ENCODE results near the gene XYLT1. TPM values are rescaled to one million over a fixed set of nuclear protein-coding genes. Genes with fewer than 3 reads are reported as not detected.

XYLT1 gene
- total RNA-seq, 1 experiment from 2014 or later: 12.5 TPM

DNA sequence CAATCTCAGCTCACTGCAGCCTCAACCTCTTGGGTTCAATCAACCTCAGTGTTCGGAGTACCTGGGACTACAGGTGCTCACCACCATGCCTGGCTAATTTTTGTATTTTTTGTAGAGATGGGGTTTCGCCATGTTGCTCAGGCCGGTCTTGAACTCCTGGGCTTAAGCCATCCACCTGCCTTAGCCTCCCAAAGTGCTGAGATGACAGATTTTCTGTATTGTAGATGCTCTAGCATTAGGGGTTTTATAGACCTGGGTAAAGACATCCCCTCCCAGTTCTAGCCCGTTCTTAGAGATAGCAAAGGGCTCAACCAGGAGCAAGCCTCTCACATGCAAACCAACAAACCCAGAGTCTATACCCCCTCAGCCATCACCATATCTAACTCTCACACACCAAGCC is 57.3 kb downstream of the XYLT1 start:
- TF ChIP-seq, protein P1, sequence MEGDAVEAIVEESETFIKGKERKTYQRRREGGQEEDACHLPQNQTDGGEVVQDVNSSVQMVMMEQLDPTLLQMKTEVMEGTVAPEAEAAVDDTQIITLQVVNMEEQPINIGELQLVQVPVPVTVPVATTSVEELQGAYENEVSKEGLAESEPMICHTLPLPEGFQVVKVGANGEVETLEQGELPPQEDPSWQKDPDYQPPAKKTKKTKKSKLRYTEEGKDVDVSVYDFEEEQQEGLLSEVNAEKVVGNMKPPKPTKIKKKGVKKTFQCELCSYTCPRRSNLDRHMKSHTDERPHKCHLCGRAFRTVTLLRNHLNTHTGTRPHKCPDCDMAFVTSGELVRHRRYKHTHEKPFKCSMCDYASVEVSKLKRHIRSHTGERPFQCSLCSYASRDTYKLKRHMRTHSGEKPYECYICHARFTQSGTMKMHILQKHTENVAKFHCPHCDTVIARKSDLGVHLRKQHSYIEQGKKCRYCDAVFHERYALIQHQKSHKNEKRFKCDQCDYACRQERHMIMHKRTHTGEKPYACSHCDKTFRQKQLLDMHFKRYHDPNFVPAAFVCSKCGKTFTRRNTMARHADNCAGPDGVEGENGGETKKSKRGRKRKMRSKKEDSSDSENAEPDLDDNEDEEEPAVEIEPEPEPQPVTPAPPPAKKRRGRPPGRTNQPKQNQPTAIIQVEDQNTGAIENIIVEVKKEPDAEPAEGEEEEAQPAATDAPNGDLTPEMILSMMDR (IDR thresholded peaks at IDR 0.05; ENCODE audit: insufficient read depth in 1 of 2, low read depth in 1 of 2, low read length in 1 of 2, severe bottlenecking in 1 of 2, unreplicated experiment in 1 of 2): no peak
- DNase-seq: no peak
- BruUV-seq (replicated peaks): no TSS peak
- no peaks in the 10 kb centered on the region for H3K4me1 ChIP-seq
- no peak overlapping the region for H3K4me3 ChIP-seq (ENCODE audit: low read depth, low read length)
- Mint-ChIP-seq H3K36me3 (ENCODE audit: insufficient read depth, unreplicated experiment) (no peaks in the 10 kb centered on the region), H3K27ac (ENCODE audit: unreplicated experiment) (no peak overlapping the region), H3K4me1 (ENCODE audit: low read depth, unreplicated experiment) (peaks cover 6% of the 10 kb centered on the region), H3K9me3 (ENCODE audit: unreplicated experiment) (no peaks in the 10 kb centered on the region), H3K27me3 (ENCODE audit: insufficient read depth, unreplicated experiment) (no peaks in the 10 kb centered on the region), H3K4me3 (ENCODE audit: unreplicated experiment) (no peak overlapping the region)
- no peaks in the 10 kb centered on the region for H3K27me3 ChIP-seq (replicated peaks; ENCODE audit: control insufficient read depth, insufficient read depth, low read length)
- H3K9me3 ChIP-seq: no peaks in the 10 kb centered on the region
- H3K36me3 ChIP-seq (ENCODE audit: control insufficient read depth, insufficient read depth, low read length): no peaks in the 10 kb centered on the region
- ChIA-PET POLR2A (no interaction called here), CTCF (no interaction called here)
- intact Hi-C loops (cut with micrococcal nuclease; ENCODE audit: unreplicated experiment): no loop called here

DNA sequence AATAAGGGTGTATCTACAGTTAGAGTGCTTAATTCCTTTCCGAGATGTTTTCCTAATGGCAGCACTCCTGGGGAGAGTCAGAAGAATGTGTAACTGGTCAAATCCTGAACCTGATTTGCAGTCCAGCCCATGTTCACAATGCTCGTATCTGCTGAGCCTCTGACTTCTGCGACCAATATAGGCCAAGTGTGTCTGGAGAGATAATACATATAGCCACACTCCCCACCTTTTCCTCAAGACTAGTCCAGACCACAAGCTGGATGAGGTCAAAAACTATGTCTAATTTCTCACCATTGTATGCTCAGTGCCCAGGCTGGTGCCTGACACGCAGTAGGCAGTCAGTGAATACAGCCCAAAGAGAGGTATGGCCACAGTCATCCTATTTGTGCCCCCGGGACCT is 58.0 kb downstream of the XYLT1 start:
- no TSS peak for BruUV-seq (replicated peaks)
- Histone ChIP-seq H3K36me3 (ENCODE audit: control insufficient read depth, insufficient read depth, low read length) (no peaks in the 10 kb centered on the region), H3K4me3 (ENCODE audit: low read depth, low read length) (no peak overlapping the region), H3K27me3 (replicated peaks; ENCODE audit: control insufficient read depth, insufficient read depth, low read length) (no peaks in the 10 kb centered on the region), H3K4me1 (no peaks in the 10 kb centered on the region), H3K9me3 (no peaks in the 10 kb centered on the region)
- Mint-ChIP-seq H3K27ac (ENCODE audit: unreplicated experiment) (no peak overlapping the region), H3K4me1 (ENCODE audit: low read depth, unreplicated experiment) (peaks cover 6% of the 10 kb centered on the region), H3K27me3 (ENCODE audit: insufficient read depth, unreplicated experiment) (no peaks in the 10 kb centered on the region), H3K4me3 (ENCODE audit: unreplicated experiment) (no peak overlapping the region), H3K9me3 (ENCODE audit: unreplicated experiment) (no peaks in the 10 kb centered on the region), H3K36me3 (ENCODE audit: insufficient read depth, unreplicated experiment) (no peaks in the 10 kb centered on the region)
- TF ChIP-seq, protein P1 (IDR thresholded peaks at IDR 0.05; ENCODE audit: insufficient read depth in 1 of 2, low read depth in 1 of 2, low read length in 1 of 2, severe bottlenecking in 1 of 2, unreplicated experiment in 1 of 2): no peak
- ChIA-PET CTCF (no interaction called here), POLR2A (no interaction called here)
- no peak for DNase-seq
- intact Hi-C loops (cut with micrococcal nuclease; ENCODE audit: unreplicated experiment): no loop called here

DNA sequence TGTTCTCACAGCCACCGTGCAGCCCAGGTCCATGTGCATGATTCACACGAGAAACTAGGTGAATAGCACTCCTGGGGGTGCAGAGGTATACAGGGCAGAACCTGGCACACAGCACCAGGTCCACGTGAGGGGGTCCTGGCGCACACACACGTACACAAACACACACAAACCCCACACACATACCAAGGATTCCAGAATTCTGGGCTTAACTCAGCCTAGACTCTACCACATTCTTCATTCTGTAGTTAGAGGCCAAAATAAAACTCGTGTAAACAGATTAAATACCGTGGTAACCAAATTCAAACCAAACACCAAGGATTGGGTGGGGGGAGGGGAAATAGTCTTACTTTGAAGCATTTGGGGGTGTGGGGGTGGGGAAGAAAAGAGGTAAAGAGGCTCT is 58.5 kb downstream of the XYLT1 start:
- no peaks in the 10 kb centered on the region for H3K9me3 Mint-ChIP-seq (ENCODE audit: unreplicated experiment)
- peaks cover 2% of the 10 kb centered on the region for H3K4me1 Mint-ChIP-seq (ENCODE audit: low read depth, unreplicated experiment)
- no TSS peak for BruUV-seq (replicated peaks)
- TF ChIP-seq, protein P1 (IDR thresholded peaks at IDR 0.05; ENCODE audit: insufficient read depth in 1 of 2, low read depth in 1 of 2, low read length in 1 of 2, severe bottlenecking in 1 of 2, unreplicated experiment in 1 of 2): no peak
- no peaks in the 10 kb centered on the region for H3K27me3 Mint-ChIP-seq (ENCODE audit: insufficient read depth, unreplicated experiment)
- intact Hi-C loops (cut with micrococcal nuclease; ENCODE audit: unreplicated experiment): no loop called here
- no peak overlapping the region for H3K4me3 ChIP-seq (ENCODE audit: low read depth, low read length)
- H3K4me3 Mint-ChIP-seq (ENCODE audit: unreplicated experiment): no peak overlapping the region
- ChIA-PET POLR2A (no interaction called here), CTCF (no interaction called here)
- no peaks in the 10 kb centered on the region for H3K36me3 Mint-ChIP-seq (ENCODE audit: insufficient read depth, unreplicated experiment)
- H3K9me3 ChIP-seq: no peaks in the 10 kb centered on the region
- no peak overlapping the region for H3K27ac Mint-ChIP-seq (ENCODE audit: unreplicated experiment)
- H3K36me3 ChIP-seq (ENCODE audit: control insufficient read depth, insufficient read depth, low read length): no peaks in the 10 kb centered on the region
- H3K4me1 ChIP-seq: no peaks in the 10 kb centered on the region
- no peak for DNase-seq
- H3K27me3 ChIP-seq (replicated peaks; ENCODE audit: control insufficient read depth, insufficient read depth, low read length): no peaks in the 10 kb centered on the region
